Esophagus muscularis mucosa (tissue), 3 donors: ENCODE results near the gene EML6.

Experiments used
- CTCF ChIP-seq, 3 experiments: fragments of 200-600 bp in 2 of 3; fragments of 450-650 bp in 1 of 3; sonication (generic) in 2 of 3; IDR thresholded peaks; one replicate each; pipeline ENCODE4 v1.5.1; 2017 to 2019; ENCODE audit warnings: antibody characterized with exemption in 3 of 3, mild to moderate bottlenecking in 2 of 3, moderate library complexity in 1 of 3
- POLR2AphosphoS5 ChIP-seq, 2 donors: sonication (generic); formaldehyde crosslinking; IDR thresholded peaks; one replicate each; pipeline ENCODE4 v1.6.1; 2017; ENCODE audit warnings: antibody characterized with exemption in 2 of 2

GRCh38 chr2:54981385-54981784 lies 257.9 kb downstream of the EML6 start:
- TF ChIP-seq CTCF (IDR thresholded peaks at IDR 0.05) (no peak), POLR2AphosphoS5 (IDR thresholded peaks at IDR 0.05) (no peak)
